ES-I3 (cell line): ENCODE data around the gene BCL6B.

Experiments used
- H3K36me3 ChIP-seq: 2 replicates; pipeline ENCODE4 v1.6.1; 2013; ENCODE audit warnings: mild to moderate bottlenecking, low read length, control low read depth, moderate library complexity; ENCODE audit not compliant: insufficient read depth
- H3K4me1 ChIP-seq: 2 replicates; pipeline ENCODE4 v1.6.1; 2013; ENCODE audit warnings: mild to moderate bottlenecking, control low read depth, low read length; ENCODE audit not compliant: insufficient read depth
- H3K9ac ChIP-seq: 2 replicates; pipeline ENCODE4 v1.6.1; 2013; ENCODE audit warnings: low read depth, mild to moderate bottlenecking, low read length, moderate library complexity
- H3K9me3 ChIP-seq: 2 replicates; pipeline ENCODE4 v1.6.1; 2013; ENCODE audit warnings: mild to moderate bottlenecking, low read length, moderate library complexity; ENCODE audit not compliant: control insufficient read depth, insufficient read depth

Gene BCL6B

GRCh38 chr17:7029096-7029495 lies 6.2 kb downstream of the BCL6B start:
- Histone ChIP-seq H3K36me3 (no peaks in the 10 kb centered on the region), H3K4me1 (no peaks in the 10 kb centered on the region), H3K9me3 (no peaks in the 10 kb centered on the region), H3K9ac (no peak overlapping the region)

GRCh38 chr17:7029659-7030058 lies 6.8 kb downstream of the BCL6B start:
- H3K9ac ChIP-seq = no peak overlapping the region
- H3K9me3 ChIP-seq = no peaks in the 10 kb centered on the region
- no peaks in the 10 kb centered on the region for H3K4me1 ChIP-seq
- H3K36me3 ChIP-seq = no peaks in the 10 kb centered on the region

- H3K4me1 ChIP-seq = peaks cover 7% of the 10 kb centered on the region; the same call in 1 of the 2 replicates
- H3K36me3 ChIP-seq = no peaks in the 10 kb centered on the region
- H3K9ac ChIP-seq = peak overlapping the region; percentile 71
- H3K9me3 ChIP-seq = no peaks in the 10 kb centered on the region
Observed at GRCh38 chr17:7034955-7035590, 12.2 kb downstream of the BCL6B start.

GRCh38 chr17:7035591-7036368 lies 12.9 kb downstream of the BCL6B start, which contains the start of gene SLC16A13:
Gene SLC16A13 (plus strand): TSS chr17:7036015. CDS start chr17:7036383, 368 bp downstream.
- peak within 1 kb of the TSS; percentile 71 for H3K9ac ChIP-seq
- no peaks in the 10 kb centered on the region for H3K36me3 ChIP-seq
- H3K9me3 ChIP-seq = no peaks in the 10 kb centered on the region
- peaks cover 7% of the 10 kb centered on the region; the same call in 1 of the 2 replicates for H3K4me1 ChIP-seq

GRCh38 chr17:7038025-7038862 lies 15.4 kb downstream of the BCL6B start:
- peaks cover 14% of the 10 kb centered on the region; the same call in 1 of the 2 replicates for H3K4me1 ChIP-seq
- no peaks in the 10 kb centered on the region for H3K9me3 ChIP-seq
- H3K9ac ChIP-seq = no peak overlapping the region
- H3K36me3 ChIP-seq = no peaks in the 10 kb centered on the region

- no peaks in the 10 kb centered on the region for H3K36me3 ChIP-seq
- H3K9me3 ChIP-seq = no peaks in the 10 kb centered on the region
- H3K9ac ChIP-seq = no peak overlapping the region
- H3K4me1 ChIP-seq = peaks cover 14% of the 10 kb centered on the region; the same call in 1 of the 2 replicates
Observed at GRCh38 chr17:7039832-7040231, 17.0 kb downstream of the BCL6B start.

- H3K9ac ChIP-seq = peak overlapping the region; percentile 49; the same call in 1 of the 2 replicates
- H3K36me3 ChIP-seq = no peaks in the 10 kb centered on the region
- peaks cover 11% of the 10 kb centered on the region; the same call in 1 of the 2 replicates for H3K4me1 ChIP-seq
- no peaks in the 10 kb centered on the region for H3K9me3 ChIP-seq
Observed at GRCh38 chr17:7041607-7042500, 19.0 kb downstream of the BCL6B start.

- H3K4me1 ChIP-seq = peaks cover 11% of the 10 kb centered on the region; the same call in 1 of the 2 replicates
- no peaks in the 10 kb centered on the region for H3K36me3 ChIP-seq
- peak overlapping the region; percentile 49; the same call in 1 of the 2 replicates for H3K9ac ChIP-seq
- no peaks in the 10 kb centered on the region for H3K9me3 ChIP-seq
Observed at GRCh38 chr17:7042501-7043181, 19.8 kb downstream of the BCL6B start.

GRCh38 chr17:7043182-7043496 lies 20.3 kb downstream of the BCL6B start:
- Histone ChIP-seq H3K9me3 (no peaks in the 10 kb centered on the region), H3K9ac (peak overlapping the region; percentile 49; the same call in 1 of the 2 replicates), H3K36me3 (no peaks in the 10 kb centered on the region), H3K4me1 (peaks cover 11% of the 10 kb centered on the region; the same call in 1 of the 2 replicates)

GRCh38 chr17:7043497-7044198 lies 20.8 kb downstream of the BCL6B start, which contains the start of gene SLC16A11:
Gene SLC16A11 (minus strand): TSS chr17:7044092. CDS start chr17:7043513, 579 bp downstream.
- no peaks in the 10 kb centered on the region for H3K9me3 ChIP-seq
- H3K36me3 ChIP-seq = no peaks in the 10 kb centered on the region
- peak within 1 kb of the TSS; percentile 49; the same call in 1 of the 2 replicates for H3K9ac ChIP-seq
- H3K4me1 ChIP-seq = peaks cover 11% of the 10 kb centered on the region; the same call in 1 of the 2 replicates

GRCh38 chr17:7045492-7046126 lies 22.8 kb downstream of the BCL6B start:
- H3K9me3 ChIP-seq = no peaks in the 10 kb centered on the region
- peaks cover 7% of the 10 kb centered on the region; the same call in 1 of the 2 replicates for H3K4me1 ChIP-seq
- H3K9ac ChIP-seq = peak overlapping the region; percentile 48; the same call in 1 of the 2 replicates
- H3K36me3 ChIP-seq = no peaks in the 10 kb centered on the region

- Histone ChIP-seq H3K4me1 (peaks cover 6% of the 10 kb centered on the region; the same call in 1 of the 2 replicates), H3K36me3 (no peaks in the 10 kb centered on the region), H3K9ac (peak overlapping the region; percentile 48; the same call in 1 of the 2 replicates)
Observed at GRCh38 chr17:7046127-7046724, 23.4 kb downstream of the BCL6B start.

More at GRCh38 chr17:7046127-7046724, 23.4 kb downstream of the BCL6B start:
- no peaks in the 10 kb centered on the region for H3K9me3 ChIP-seq
